Fibroblast of mammary gland (primary cell): ENCODE data around the gene HGS.
A peak's percentile ranks its signal among the peaks of the same experiment; 100 is the strongest.

Experiments
- DNase-seq: peaks from one replicate; pipeline ENCODE4 v3.0.0-alpha.2; 2010; ENCODE audit warnings: low read depth
- H3K4me3 ChIP-seq: 2 replicates; pipeline ENCODE4 v1.5.1; 2011; ENCODE audit warnings: low read depth, mild to moderate bottlenecking, low read length, moderate library complexity; ENCODE audit not compliant: control insufficient read depth
- CTCF ChIP-seq: conservative IDR thresholded peaks from 2 replicates; pipeline ENCODE4 v1.5.1; 2011; ENCODE audit warnings: low read depth, low read length, inconsistent platforms; ENCODE audit not compliant: control insufficient read depth, insufficient read depth

HGS gene, protein sequence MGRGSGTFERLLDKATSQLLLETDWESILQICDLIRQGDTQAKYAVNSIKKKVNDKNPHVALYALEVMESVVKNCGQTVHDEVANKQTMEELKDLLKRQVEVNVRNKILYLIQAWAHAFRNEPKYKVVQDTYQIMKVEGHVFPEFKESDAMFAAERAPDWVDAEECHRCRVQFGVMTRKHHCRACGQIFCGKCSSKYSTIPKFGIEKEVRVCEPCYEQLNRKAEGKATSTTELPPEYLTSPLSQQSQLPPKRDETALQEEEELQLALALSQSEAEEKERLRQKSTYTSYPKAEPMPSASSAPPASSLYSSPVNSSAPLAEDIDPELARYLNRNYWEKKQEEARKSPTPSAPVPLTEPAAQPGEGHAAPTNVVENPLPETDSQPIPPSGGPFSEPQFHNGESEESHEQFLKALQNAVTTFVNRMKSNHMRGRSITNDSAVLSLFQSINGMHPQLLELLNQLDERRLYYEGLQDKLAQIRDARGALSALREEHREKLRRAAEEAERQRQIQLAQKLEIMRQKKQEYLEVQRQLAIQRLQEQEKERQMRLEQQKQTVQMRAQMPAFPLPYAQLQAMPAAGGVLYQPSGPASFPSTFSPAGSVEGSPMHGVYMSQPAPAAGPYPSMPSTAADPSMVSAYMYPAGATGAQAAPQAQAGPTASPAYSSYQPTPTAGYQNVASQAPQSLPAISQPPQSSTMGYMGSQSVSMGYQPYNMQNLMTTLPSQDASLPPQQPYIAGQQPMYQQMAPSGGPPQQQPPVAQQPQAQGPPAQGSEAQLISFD

GRCh38 chr17:81683584-81684441 is at the start of gene HGS, which contains the start of gene ARL16:
HGS (plus strand) TSS chr17:81684011; CDS start chr17:81684067, 56 bp downstream.
ARL16 (minus strand) TSS chr17:81683797; CDS start chr17:81683753, 44 bp downstream.
- no peak for TF ChIP-seq CTCF
- peak within 1 kb of the TSS; percentile 86 for H3K4me3 ChIP-seq
- peak; percentile 99 for DNase-seq

DNA sequence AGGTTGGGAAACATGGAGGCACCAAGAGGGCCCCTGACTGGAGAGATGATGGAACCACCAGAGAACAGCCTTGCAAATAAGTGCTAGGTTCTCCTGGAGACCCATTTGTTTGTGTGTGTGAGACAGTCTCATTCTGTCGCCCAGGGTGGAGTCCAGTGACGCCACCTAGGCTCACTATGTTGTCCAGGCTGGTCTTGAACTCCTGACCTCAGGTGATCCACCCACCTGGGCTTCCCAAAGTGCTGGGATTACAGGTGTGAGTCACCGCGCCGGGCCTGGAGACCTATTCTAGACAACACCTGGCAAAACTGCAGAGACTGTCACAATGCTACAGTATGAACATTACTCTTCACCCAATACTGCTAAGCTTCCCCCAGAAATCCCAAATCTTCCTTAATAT is 48.4 kb upstream of the HGS start:
- TF ChIP-seq CTCF = no peak
- no peak for DNase-seq
- peak overlapping the region; percentile 91 for H3K4me3 ChIP-seq

- peak overlapping the region; percentile 91 for H3K4me3 ChIP-seq
- no peak for TF ChIP-seq CTCF
- DNase-seq = peak; percentile 63
These were observed 47.8 kb upstream of the HGS start for GRCh38 chr17:81635973-81636504.

DNA sequence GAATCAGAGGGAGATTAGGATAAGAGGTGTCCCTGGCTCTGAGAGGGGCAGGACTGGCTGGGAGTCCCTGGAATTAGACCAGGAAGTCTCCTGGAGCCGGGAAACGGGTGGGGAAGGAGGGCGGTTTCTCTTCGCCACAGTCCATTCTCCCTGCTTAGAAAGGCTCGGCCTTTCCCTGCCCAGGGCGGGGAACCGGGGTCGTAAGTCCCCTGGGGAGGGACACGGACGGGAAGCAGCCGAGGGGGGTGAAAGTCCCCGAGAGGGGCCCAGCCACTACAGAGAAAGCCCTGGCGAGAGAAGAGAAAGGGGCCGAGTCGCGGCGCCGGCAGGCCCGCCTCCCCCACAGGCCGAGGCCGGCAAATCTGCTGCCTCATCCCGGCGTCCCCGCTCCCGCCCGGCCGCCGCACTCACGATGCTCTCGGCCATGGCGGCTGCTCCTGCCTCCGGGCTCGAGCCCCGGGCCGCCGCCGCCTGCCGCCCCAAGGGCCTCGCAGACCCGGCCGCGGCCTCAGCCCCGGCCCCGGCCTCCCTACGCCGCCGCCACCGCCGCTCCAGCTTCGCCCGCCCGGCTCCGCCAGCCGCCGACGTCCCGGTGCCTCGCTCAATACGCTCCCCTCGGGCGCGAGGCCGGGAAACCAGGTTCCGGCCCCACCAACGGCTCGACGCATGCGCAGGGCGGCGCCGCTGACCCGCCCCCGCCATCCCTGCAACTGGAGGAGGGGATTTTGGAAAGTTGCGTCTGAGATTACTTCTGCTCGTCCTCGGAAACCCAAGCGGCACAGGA is 47.1 kb upstream of the HGS start, which contains the start of the genes NPLOC4 and TSPAN10:
NPLOC4 (minus strand) TSS at position 608 of the 784 bp plus-strand sequence; CDS start at position 426, 182 bp downstream.
TSPAN10 (plus strand) TSS at position 692 of the 784 bp plus-strand sequence. CDS start 5,217 bp downstream, outside the sequence.
- peak; percentile 78 for DNase-seq
- H3K4me3 ChIP-seq = peak within 1 kb of the TSS; percentile 91
- no peak for TF ChIP-seq CTCF

GRCh38 chr17:81638683-81639082 is 45.1 kb upstream of the HGS start:
- no peak overlapping the region for H3K4me3 ChIP-seq
- no peak for TF ChIP-seq CTCF
- DNase-seq = no peak
